ENCODE results near the gene CASKIN2. TPM values are rescaled to one million over a fixed set of nuclear protein-coding genes. Genes with fewer than 3 reads are reported as not detected.

Gene CASKIN2
- total RNA-seq, 1 donor from 2014 or later: 3.9 TPM

DNA sequence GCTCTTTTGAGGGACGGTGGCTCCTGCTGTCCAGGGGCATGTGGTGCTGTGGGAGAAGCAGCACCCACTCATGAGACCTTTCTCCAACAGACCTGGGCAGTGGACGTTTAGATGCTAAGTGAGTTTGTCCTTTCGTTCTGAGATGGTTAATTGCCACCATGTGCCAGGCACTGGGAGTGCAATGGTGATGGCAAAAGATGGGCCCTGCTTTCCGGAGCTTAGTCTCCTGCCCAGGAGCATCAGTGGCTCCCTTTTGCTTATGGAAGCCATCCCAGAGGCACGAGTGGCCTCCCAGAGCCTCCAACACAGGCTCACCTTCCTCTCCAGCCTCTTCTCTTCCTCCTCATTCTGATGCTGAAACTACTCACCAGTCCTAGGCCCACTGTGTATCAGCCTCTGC lies 28.4 kb downstream of the CASKIN2 start:
- FAIRE-seq: no peak

DNA sequence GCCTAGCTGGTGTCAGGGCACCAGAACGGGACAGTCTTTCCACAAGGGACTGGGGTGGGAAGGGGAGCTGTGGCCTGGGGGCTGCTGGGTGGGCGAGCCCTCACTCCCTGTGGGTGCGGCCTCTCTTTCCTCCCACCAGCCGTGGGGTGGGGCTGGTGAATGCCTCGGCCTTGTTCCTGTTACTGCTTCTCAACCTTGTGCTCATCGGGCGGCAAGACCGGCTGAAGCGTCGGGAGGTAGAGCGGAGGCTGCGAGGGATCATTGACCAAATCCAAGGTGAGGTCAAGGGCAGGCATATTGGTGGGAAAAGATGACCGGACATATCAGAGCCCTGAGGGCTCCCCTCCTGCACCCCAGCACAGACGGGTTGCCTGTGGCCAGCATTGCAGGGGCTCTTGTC lies 29.2 kb downstream of the CASKIN2 start:
- no peak for FAIRE-seq
- no peak overlapping the region for H3K4me3 ChIP-seq (ENCODE audit: low read depth, low read length)
- no peaks in the 10 kb centered on the region for H3K36me3 ChIP-seq (ENCODE audit: control insufficient read depth, insufficient read depth, low read length)
- no peaks in the 10 kb centered on the region for H3K27me3 ChIP-seq (ENCODE audit: control insufficient read depth, insufficient read depth, low read length)
- TF ChIP-seq, protein P1, sequence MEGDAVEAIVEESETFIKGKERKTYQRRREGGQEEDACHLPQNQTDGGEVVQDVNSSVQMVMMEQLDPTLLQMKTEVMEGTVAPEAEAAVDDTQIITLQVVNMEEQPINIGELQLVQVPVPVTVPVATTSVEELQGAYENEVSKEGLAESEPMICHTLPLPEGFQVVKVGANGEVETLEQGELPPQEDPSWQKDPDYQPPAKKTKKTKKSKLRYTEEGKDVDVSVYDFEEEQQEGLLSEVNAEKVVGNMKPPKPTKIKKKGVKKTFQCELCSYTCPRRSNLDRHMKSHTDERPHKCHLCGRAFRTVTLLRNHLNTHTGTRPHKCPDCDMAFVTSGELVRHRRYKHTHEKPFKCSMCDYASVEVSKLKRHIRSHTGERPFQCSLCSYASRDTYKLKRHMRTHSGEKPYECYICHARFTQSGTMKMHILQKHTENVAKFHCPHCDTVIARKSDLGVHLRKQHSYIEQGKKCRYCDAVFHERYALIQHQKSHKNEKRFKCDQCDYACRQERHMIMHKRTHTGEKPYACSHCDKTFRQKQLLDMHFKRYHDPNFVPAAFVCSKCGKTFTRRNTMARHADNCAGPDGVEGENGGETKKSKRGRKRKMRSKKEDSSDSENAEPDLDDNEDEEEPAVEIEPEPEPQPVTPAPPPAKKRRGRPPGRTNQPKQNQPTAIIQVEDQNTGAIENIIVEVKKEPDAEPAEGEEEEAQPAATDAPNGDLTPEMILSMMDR (IDR thresholded peaks at IDR 0.05; ENCODE audit: insufficient read depth, low read length, severe bottlenecking): no peak
- no peak for DNase-seq (ENCODE audit: low read depth)

More for the DNA sequence above, 28.4 kb downstream of the CASKIN2 start:
- Histone ChIP-seq H3K36me3 (ENCODE audit: control insufficient read depth, insufficient read depth, low read length) (peaks cover 4% of the 10 kb centered on the region), H3K4me3 (ENCODE audit: low read depth, low read length) (no peak overlapping the region), H3K27me3 (ENCODE audit: control insufficient read depth, insufficient read depth, low read length) (no peaks in the 10 kb centered on the region)
- DNase-seq (ENCODE audit: low read depth): no peak
- TF ChIP-seq, protein P1 (IDR thresholded peaks at IDR 0.05; ENCODE audit: insufficient read depth, low read length, severe bottlenecking): no peak

- TF ChIP-seq, protein P1 (IDR thresholded peaks at IDR 0.05; ENCODE audit: insufficient read depth, low read length, severe bottlenecking): no peak
- no peak for DNase-seq (ENCODE audit: low read depth)
- Histone ChIP-seq H3K4me3 (ENCODE audit: low read depth, low read length) (no peak overlapping the region), H3K27me3 (ENCODE audit: control insufficient read depth, insufficient read depth, low read length) (no peaks in the 10 kb centered on the region), H3K36me3 (ENCODE audit: control insufficient read depth, insufficient read depth, low read length) (no peaks in the 10 kb centered on the region)
- no peak for FAIRE-seq
Observed at GRCh38 chr17:75485688-75486087, 29.6 kb downstream of the CASKIN2 start.

GRCh38 chr17:75482098-75482942 lies 33.0 kb downstream of the CASKIN2 start:
- Histone ChIP-seq H3K27me3 (ENCODE audit: control insufficient read depth, insufficient read depth, low read length) (no peaks in the 10 kb centered on the region), H3K36me3 (ENCODE audit: control insufficient read depth, insufficient read depth, low read length) (peaks cover 2% of the 10 kb centered on the region), H3K4me3 (ENCODE audit: low read depth, low read length) (no peak overlapping the region)
- FAIRE-seq: no peak
- TF ChIP-seq, protein P1 (IDR thresholded peaks at IDR 0.05; ENCODE audit: insufficient read depth, low read length, severe bottlenecking): no peak
- DNase-seq (ENCODE audit: low read depth): no peak

DNA sequence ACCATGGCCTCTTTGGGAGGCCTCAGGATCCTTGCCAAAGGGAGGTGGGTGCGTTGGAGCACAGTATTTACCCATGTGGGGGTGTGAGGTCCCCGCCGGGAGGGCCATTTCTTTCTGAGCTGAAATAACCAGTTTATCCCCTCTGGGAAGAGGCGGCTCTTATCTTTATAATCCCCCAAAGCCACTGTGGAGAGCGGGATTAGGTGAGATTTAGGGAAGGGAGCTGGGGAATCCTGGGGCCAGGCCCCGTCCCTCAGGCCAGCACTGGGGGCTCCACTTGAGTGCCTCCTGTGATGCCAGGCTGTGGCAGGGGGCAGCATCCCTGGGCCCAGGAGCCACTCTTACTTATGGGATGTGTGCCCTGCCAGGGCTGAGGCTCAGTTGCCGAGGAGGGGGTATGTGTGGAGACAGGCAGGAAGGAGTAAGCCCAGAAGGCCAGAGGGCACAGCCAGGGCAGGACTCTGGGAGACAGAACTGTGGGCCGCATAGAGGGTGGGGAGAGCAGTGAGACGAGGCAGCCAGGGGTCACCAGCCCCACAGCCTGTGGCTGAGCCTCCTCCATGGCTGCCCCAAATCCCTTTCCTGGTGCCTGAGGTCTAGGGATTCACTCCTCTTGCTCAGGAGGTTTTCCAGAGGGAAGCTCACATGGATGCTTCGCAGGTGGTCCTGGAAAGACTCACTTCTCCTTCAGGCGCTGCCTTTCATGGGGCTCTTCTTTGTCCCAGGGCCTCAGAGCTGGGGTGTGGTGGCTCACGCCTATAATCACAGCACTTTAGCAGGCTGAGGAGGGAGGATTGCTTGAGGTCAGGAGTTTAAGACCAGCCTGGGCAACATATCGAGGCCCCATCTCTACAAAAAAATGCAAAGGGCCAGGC lies 33.9 kb downstream of the CASKIN2 start:
- FAIRE-seq (no peak), DNase-seq (ENCODE audit: low read depth) (no peak)
- H3K4me3 ChIP-seq (ENCODE audit: low read depth, low read length): no peak overlapping the region
- H3K27me3 ChIP-seq (ENCODE audit: control insufficient read depth, insufficient read depth, low read length): no peaks in the 10 kb centered on the region
- TF ChIP-seq, protein P1 (IDR thresholded peaks at IDR 0.05; ENCODE audit: insufficient read depth, low read length, severe bottlenecking): no peak
- peaks cover 2% of the 10 kb centered on the region for H3K36me3 ChIP-seq (ENCODE audit: control insufficient read depth, insufficient read depth, low read length)
